ENCODE measurements around the gene KCNC2.

KCNC2 gene

GRCh38 chr12:75190846-75191245 lies 18.8 kb downstream of the KCNC2 start:
- TF ChIP-seq GATA3 (IDR thresholded peaks at IDR 0.05; ENCODE audit: low read depth, low read length): no peak
- no peak for TF ChIP-seq GATA2 (IDR thresholded peaks at IDR 0.05; ENCODE audit: low read depth, low read length)

- no peak for TF ChIP-seq GATA3 (IDR thresholded peaks at IDR 0.05; ENCODE audit: low read depth, low read length)
- no peak for TF ChIP-seq GATA2 (IDR thresholded peaks at IDR 0.05; ENCODE audit: low read depth, low read length)
Measured at GRCh38 chr12:75184516-75184915, 25.1 kb downstream of the KCNC2 start.

- TF ChIP-seq GATA2 (IDR thresholded peaks at IDR 0.05; ENCODE audit: low read depth, low read length): no peak
Measured at GRCh38 chr12:75183967-75184366, 25.7 kb downstream of the KCNC2 start.

GRCh38 chr12:75177997-75178396 lies 31.6 kb downstream of the KCNC2 start:
- TF ChIP-seq GATA2 (IDR thresholded peaks at IDR 0.05; ENCODE audit: low read depth, low read length) (no peak), GATA3 (IDR thresholded peaks at IDR 0.05; ENCODE audit: low read depth, low read length) (no peak)

- no peak for TF ChIP-seq GATA2 (IDR thresholded peaks at IDR 0.05; ENCODE audit: low read depth, low read length)
- no peak for TF ChIP-seq GATA3 (IDR thresholded peaks at IDR 0.05; ENCODE audit: low read depth, low read length)
Measured at GRCh38 chr12:75172611-75173010, 37.0 kb downstream of the KCNC2 start.

- TF ChIP-seq GATA2 (IDR thresholded peaks at IDR 0.05; ENCODE audit: low read depth, low read length) (no peak), GATA3 (IDR thresholded peaks at IDR 0.05; ENCODE audit: low read depth, low read length) (no peak)
Measured at GRCh38 chr12:75170640-75171185, 38.9 kb downstream of the KCNC2 start.

GRCh38 chr12:75162845-75163244 lies 46.8 kb downstream of the KCNC2 start:
- no peak for TF ChIP-seq GATA2 (IDR thresholded peaks at IDR 0.05; ENCODE audit: low read depth, low read length)
- no peak for TF ChIP-seq GATA3 (IDR thresholded peaks at IDR 0.05; ENCODE audit: low read depth, low read length)

GRCh38 chr12:75161488-75161887 lies 48.2 kb downstream of the KCNC2 start:
- TF ChIP-seq GATA3 (IDR thresholded peaks at IDR 0.05; ENCODE audit: low read depth, low read length) (no peak), GATA2 (IDR thresholded peaks at IDR 0.05; ENCODE audit: low read depth, low read length) (no peak)

- no peak for TF ChIP-seq GATA3 (IDR thresholded peaks at IDR 0.05; ENCODE audit: low read depth, low read length)
- no peak for TF ChIP-seq GATA2 (IDR thresholded peaks at IDR 0.05; ENCODE audit: low read depth, low read length)
Measured at GRCh38 chr12:75157385-75157784, 52.3 kb downstream of the KCNC2 start.

- TF ChIP-seq GATA2 (IDR thresholded peaks at IDR 0.05; ENCODE audit: low read depth, low read length) (no peak), GATA3 (IDR thresholded peaks at IDR 0.05; ENCODE audit: low read depth, low read length) (no peak)
Measured at GRCh38 chr12:75155962-75156361, 53.7 kb downstream of the KCNC2 start.

- TF ChIP-seq GATA2 (IDR thresholded peaks at IDR 0.05; ENCODE audit: low read depth, low read length): no peak
- TF ChIP-seq GATA3 (IDR thresholded peaks at IDR 0.05; ENCODE audit: low read depth, low read length): no peak
Measured at GRCh38 chr12:75154388-75154787, 55.3 kb downstream of the KCNC2 start.

- no peak for TF ChIP-seq GATA3 (IDR thresholded peaks at IDR 0.05; ENCODE audit: low read depth, low read length)
- TF ChIP-seq GATA2 (IDR thresholded peaks at IDR 0.05; ENCODE audit: low read depth, low read length): no peak
Measured at GRCh38 chr12:75139196-75139595, 70.4 kb downstream of the KCNC2 start.

- TF ChIP-seq GATA2 (IDR thresholded peaks at IDR 0.05; ENCODE audit: low read depth, low read length): no peak
- TF ChIP-seq GATA3 (IDR thresholded peaks at IDR 0.05; ENCODE audit: low read depth, low read length): no peak
Measured at GRCh38 chr12:75137896-75138295, 71.7 kb downstream of the KCNC2 start.

GRCh38 chr12:75135026-75135425 lies 74.6 kb downstream of the KCNC2 start:
- no peak for TF ChIP-seq GATA3 (IDR thresholded peaks at IDR 0.05; ENCODE audit: low read depth, low read length)
- TF ChIP-seq GATA2 (IDR thresholded peaks at IDR 0.05; ENCODE audit: low read depth, low read length): no peak

- TF ChIP-seq GATA2 (IDR thresholded peaks at IDR 0.05; ENCODE audit: low read depth, low read length): no peak
- no peak for TF ChIP-seq GATA3 (IDR thresholded peaks at IDR 0.05; ENCODE audit: low read depth, low read length)
Measured at GRCh38 chr12:75130811-75131210, 78.8 kb downstream of the KCNC2 start.

GRCh38 chr12:75129275-75129674 lies 80.4 kb downstream of the KCNC2 start:
- no peak for TF ChIP-seq GATA2 (IDR thresholded peaks at IDR 0.05; ENCODE audit: low read depth, low read length)
- TF ChIP-seq GATA3 (IDR thresholded peaks at IDR 0.05; ENCODE audit: low read depth, low read length): no peak

All from SH-SY5Y (cell line).